AG10803 (cell line): Measurements from ENCODE around the gene CEP112.
"Not testable (repeated sequence)": the region's sequence is repeated elsewhere in the genome, so short reads cannot be mapped to it uniquely, and the experiment has no call there.

Experiments
- DNase-seq: peaks from one replicate; pipeline ENCODE4 v3.0.0; 2010; ENCODE audit warnings: low read depth
- H3K4me3 ChIP-seq: 2 replicates; pipeline ENCODE4 v1.5.1; 2011; ENCODE audit warnings: mild to moderate bottlenecking, low read length, control low read depth
- TF ChIP-seq, protein P1 (sequence below): conservative IDR thresholded peaks from 2 replicates; pipeline ENCODE4 v1.5.1; 2011; ENCODE audit warnings: mild to moderate bottlenecking, low read length, control low read depth, inconsistent platforms

Gene CEP112

DNA sequence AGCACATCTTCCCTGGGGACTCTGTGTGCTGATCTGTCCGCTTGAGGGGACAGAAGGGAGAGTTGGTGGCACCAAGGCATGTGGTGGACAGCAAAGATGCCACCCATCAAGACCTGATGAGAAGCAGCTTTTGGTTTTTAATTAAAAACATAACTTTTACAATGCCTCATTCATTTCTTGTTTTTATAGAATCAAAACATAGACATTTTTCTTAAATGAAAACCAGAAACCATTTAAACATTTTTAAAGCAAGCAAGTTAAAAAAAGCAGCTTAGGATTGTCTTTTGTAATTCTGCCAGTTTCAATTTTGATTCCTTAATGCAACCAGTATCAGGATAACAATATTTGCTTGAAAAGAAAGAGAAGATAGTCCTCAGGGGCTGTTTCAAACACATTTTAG lies 506.8 kb downstream of the CEP112 start:
- peak; percentile 36 for DNase-seq
- TF ChIP-seq, protein P1, sequence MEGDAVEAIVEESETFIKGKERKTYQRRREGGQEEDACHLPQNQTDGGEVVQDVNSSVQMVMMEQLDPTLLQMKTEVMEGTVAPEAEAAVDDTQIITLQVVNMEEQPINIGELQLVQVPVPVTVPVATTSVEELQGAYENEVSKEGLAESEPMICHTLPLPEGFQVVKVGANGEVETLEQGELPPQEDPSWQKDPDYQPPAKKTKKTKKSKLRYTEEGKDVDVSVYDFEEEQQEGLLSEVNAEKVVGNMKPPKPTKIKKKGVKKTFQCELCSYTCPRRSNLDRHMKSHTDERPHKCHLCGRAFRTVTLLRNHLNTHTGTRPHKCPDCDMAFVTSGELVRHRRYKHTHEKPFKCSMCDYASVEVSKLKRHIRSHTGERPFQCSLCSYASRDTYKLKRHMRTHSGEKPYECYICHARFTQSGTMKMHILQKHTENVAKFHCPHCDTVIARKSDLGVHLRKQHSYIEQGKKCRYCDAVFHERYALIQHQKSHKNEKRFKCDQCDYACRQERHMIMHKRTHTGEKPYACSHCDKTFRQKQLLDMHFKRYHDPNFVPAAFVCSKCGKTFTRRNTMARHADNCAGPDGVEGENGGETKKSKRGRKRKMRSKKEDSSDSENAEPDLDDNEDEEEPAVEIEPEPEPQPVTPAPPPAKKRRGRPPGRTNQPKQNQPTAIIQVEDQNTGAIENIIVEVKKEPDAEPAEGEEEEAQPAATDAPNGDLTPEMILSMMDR: no peak
- no peak overlapping the region for H3K4me3 ChIP-seq

DNA sequence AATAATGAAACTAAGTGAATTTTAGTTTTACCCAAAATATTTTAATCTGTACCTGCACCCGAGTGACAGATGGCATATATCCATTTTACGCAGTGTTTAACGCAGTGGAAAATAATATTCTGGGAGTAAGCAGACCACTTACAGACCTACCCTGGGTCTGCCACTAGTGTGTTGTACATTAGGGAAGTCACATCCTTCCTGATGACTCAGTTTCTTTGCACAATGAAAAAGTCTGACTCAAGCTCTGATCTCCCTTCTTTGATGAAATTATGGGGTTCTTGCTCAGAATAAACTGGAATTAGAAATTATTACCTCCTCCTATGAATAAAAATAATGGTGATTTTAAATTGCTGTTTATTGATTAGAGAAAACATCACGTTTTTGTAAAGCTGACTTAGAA lies 507.3 kb downstream of the CEP112 start:
- no peak overlapping the region for H3K4me3 ChIP-seq
- DNase-seq: peak; percentile 43
- TF ChIP-seq, protein P1: no peak

DNA sequence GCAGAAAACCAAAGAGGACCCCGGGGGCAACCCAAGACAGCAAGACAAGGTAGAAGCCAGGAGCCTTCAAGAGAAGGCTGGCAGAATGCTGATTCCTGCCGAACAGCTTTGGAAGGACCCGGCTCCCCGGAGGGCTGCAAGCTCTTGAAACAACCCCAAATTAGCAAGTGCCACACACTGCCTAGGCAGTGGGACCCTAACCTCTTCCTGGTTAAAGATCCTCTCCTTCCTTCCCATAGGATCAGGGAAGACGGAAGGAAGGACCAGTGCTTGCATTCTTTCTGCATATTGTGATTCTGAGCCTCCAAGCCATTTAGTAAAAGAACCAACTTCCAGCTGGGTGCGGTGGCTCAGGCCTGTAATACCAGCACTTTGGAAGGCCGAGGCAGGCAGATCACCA lies 508.5 kb downstream of the CEP112 start:
- TF ChIP-seq, protein P1: no peak
- H3K4me3 ChIP-seq: no peak overlapping the region
- DNase-seq: no peak

DNA sequence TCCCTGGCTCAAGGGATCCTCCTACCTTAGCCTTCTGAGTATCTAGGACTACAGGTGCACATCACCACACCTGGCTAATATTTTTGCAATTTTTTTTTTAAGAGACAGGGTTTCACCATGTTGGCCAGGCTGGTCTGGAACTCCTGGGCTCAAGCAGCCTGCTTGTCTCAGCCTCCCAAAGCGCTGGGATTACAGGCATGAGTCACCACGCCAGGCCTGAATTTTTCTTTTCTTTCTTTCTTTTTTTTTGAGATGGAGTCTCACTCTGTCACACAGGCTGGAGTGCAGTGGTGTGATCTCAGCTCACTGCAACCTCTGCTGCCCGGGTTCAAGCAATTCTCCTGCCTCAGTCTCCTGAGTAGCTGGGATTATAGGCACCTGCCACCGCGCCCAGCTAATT lies 510.2 kb downstream of the CEP112 start:
- DNase-seq: peak; percentile 22
- H3K4me3 ChIP-seq: not testable (repeated sequence)

DNA sequence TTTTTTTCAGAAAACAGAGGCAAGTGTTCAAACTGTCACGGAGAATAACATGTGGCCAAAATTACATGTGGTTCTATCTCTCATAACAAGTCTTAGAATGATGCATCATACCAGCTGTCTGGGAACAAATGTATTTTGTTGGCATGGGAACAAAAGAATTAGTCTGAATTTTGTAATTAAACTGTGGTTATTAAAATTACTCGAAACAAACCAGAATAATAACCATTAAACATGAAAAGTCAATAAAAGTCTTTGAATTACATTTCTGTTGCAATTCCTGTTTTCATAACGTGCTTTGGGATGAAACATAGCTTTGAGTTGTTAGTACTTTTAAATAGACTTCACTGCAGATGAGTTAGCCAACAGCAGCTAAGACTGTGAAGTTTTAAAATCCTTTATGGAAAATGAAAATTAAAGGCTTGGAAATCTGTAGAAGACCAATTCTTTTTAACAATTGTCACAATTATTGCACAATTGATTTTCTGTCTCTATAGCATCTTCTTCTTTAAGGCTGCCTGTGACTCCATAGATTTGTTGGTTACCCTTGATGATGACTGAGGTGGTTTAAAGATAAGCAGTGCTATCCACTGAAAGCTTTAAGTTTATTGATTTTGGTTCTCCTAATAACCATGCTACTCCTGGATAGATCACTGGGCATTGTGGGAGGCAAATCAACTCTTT lies 512.6 kb downstream of the CEP112 start:
- no peak overlapping the region for H3K4me3 ChIP-seq
- peak; percentile 76 for DNase-seq
- TF ChIP-seq, protein P1: no peak

DNA sequence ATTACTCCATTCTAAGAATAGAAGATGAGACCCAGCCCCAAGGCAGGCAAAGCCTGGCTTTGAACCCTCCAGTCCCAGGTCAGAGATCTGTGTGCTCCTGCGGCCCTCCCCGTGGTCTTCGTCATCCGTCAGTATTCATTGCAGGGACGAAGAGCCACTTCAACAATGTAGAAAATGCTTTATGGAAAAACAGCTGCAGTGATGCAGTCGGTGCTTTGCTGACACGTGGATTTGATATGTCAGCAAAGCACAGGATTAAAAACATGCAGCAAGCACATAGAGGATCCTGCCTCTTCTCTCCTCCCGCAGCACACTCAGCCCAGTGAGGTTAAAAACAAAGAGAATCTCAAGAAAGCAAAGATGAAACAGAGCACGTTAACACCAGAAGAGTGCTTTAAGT lies 513.4 kb downstream of the CEP112 start:
- TF ChIP-seq, protein P1: no peak
- H3K4me3 ChIP-seq: no peak overlapping the region
- DNase-seq: peak; percentile 48

DNA sequence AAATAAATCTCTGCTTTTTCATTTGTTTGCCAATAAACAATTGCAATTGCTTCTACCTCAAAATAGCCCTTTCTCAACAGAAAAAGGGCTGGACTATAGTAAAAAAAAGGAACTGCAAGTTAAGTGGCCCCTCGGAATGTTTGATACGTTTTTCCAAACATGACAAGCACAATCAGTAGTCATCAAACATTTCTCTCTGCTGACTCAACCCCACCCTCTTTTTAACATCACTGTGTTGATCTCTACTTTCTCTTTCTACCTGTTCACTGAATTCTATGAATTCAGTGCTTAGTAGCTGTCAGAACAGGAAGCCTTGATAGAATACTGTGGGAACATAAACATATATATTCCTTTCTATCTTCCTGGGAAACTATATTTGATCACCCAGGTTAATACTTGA lies 514.0 kb downstream of the CEP112 start:
- DNase-seq: peak; percentile 31
- H3K4me3 ChIP-seq: no peak overlapping the region
- TF ChIP-seq, protein P1: no peak
